Adrenal gland (tissue), 12 donors: ENCODE data around the gene SP100. TPM values are rescaled to one million over a fixed set of nuclear protein-coding genes. Genes with fewer than 3 reads are reported as not detected.

ENCODE experiments used
- DNase-seq, 7 donors: peaks; one replicate each; pipeline ENCODE4 v3.0.0-alpha.2; 2019 to 2020
- H3K27ac ChIP-seq, 5 donors: fragments of 200-600 bp; sonication (generic) in 4 of 5; 1 replicate in 3 of 5; 2 replicates in 2 of 5; pipeline versions ENCODE4 v1.5.1 to v1.8.0; 2016 to 2020; ENCODE audit warnings: mild to moderate bottlenecking in 1 of 5
- H3K27me3 ChIP-seq: fragments of 200-600 bp; 2 replicates; pipeline ENCODE4 v1.8.0; 2021
- H3K36me3 ChIP-seq, 2 donors: fragments of 200-600 bp; replicated peaks in 1 of 2; 1 replicate in 1 of 2; 2 replicates in 1 of 2; pipeline versions ENCODE4 v1.5.1 to v1.8.0; 2018 to 2022
- H3K4me1 ChIP-seq, 2 donors: fragments of 200-600 bp; replicated peaks in 1 of 2; 1 replicate in 1 of 2; 2 replicates in 1 of 2; pipeline versions ENCODE4 v1.5.1 to v1.8.0; 2018 to 2021
- H3K4me3 ChIP-seq, 4 donors: fragments of 200-600 bp; sonication (generic) in 3 of 4; one replicate each; pipeline ENCODE4 v1.5.1; 2016 to 2018
- H3K9me3 ChIP-seq, 3 donors: fragments of 200-600 bp; sonication (generic) in 1 of 3; replicated peaks in 1 of 3; 1 replicate in 2 of 3; 2 replicates in 1 of 3; pipeline versions ENCODE4 v1.5.1 to v1.8.0; 2016 to 2021
- POLR2A ChIP-seq, 2 donors: fragments of 450-650 bp; IDR thresholded peaks; one replicate each; pipeline ENCODE4 v1.6.1; 2017; ENCODE audit warnings: antibody characterized with exemption in 2 of 2, mild to moderate bottlenecking in 2 of 2, moderate library complexity in 1 of 2
- WGBS, 4 donors: extraction: QIAGEN DNeasy Blood & Tissue Kit in 2 of 4; methylation state at CpG; one replicate each; pipeline versions ENCODE4 v1.1.5 to v1.1.7; 2013 to 2017; 5-methylcytosine and 5-hydroxymethylcytosine counted together
- intact Hi-C, 2 donors: fragments of 100-400 bp; cut with DNase I; formaldehyde crosslinking; loops; one replicate each; pipeline versions ENCODE4 v1.14.1 to v1.15.0; 2022 to 2023
- polyA plus RNA-seq, 3 donors: library from polyadenylated mRNA; stranded (reverse); fragments of 200-250 nt in 2 of 3; fragments of 350-450 nt in 1 of 3; fragmentation: Illumina TruSeq in 1 of 3; extraction: RNeasy Lipid Tissue Mini Kit (QIAGEN cat#74804) in 1 of 3; gene quantifications; one replicate each; pipeline ENCODE4 v1.2.3, GENCODE V29; 2013 to 2014
- total RNA-seq, 9 donors: library from RNA; depleted of rRNA in 4 of 9; stranded (reverse); fragments of >200 nt in 4 of 9; fragments of 120-200 nt in 1 of 9; fragmentation: NEBNext Ultra II Directional in 1 of 9; extraction: Animal tissue kit (Norgen Biotek cat#: 25700) in 1 of 9; gene quantifications; one replicate each; pipeline versions ENCODE4 v1.1.0 to v1.2.4, GENCODE V29; 2013 to 2023
- TF ChIP-seq, protein P1 (sequence below), 6 experiments: fragments of 450-650 bp in 4 of 6; fragments of 200-600 bp in 2 of 6; sonication (generic) in 1 of 6; IDR thresholded peaks; 1 replicate in 5 of 6; 2 replicates in 1 of 6; pipeline versions ENCODE4 v1.5.1 to v1.8.0; 2016 to 2021; ENCODE audit warnings: antibody characterized with exemption in 6 of 6, mild to moderate bottlenecking in 2 of 6, moderate library complexity in 1 of 6
- donor health status: healthy with polysubstance abuse.
- donor health status: Bipolar disorder and iron deficiency.
- donor health status: DM: yes; HTN: yes; CAD: no.
- donor health status: DM: no; HTN: no; CAD: no.
- donor health status: DM: no; HTN: no; CAD: no.
- donor health status: DM: yes; HTN: yes; CAD: no.

The SP100 gene
- total and polyA plus RNA-seq, 12 donors, result 59.2 to 147 (median 99.9) TPM

DNA sequence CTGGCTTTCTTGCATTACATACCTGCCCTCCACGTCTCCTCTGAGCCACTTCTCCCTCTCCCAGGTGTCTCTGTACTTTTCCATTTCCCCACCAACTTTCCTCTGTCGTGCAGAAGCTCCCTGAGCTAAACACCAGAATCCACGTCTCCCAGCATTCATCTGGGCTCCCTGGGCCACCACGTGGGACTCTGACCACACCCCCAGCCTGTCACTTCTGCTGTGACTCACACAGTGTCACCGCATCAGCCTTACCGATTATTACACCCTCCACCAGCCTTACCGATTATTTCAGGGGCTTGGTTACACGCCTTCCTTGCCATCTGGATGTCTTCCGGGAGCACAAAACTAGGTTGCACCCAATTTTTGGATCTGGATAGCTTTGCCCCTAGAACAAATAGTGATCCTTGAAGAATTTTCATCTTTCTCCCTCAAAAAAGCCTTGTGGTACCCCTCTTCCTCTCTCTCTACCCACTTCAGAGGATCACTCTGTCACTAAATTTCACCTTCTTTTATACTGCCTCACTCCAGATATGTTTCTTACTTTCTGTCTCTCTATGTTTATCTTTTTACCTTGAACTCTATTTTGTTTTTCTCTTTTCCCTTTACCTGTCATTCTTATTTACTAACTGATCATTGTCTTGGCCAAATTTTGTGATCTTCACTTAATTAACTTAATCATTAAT, 159.8 kb downstream of the SP100 start:
- TF ChIP-seq, protein P1, sequence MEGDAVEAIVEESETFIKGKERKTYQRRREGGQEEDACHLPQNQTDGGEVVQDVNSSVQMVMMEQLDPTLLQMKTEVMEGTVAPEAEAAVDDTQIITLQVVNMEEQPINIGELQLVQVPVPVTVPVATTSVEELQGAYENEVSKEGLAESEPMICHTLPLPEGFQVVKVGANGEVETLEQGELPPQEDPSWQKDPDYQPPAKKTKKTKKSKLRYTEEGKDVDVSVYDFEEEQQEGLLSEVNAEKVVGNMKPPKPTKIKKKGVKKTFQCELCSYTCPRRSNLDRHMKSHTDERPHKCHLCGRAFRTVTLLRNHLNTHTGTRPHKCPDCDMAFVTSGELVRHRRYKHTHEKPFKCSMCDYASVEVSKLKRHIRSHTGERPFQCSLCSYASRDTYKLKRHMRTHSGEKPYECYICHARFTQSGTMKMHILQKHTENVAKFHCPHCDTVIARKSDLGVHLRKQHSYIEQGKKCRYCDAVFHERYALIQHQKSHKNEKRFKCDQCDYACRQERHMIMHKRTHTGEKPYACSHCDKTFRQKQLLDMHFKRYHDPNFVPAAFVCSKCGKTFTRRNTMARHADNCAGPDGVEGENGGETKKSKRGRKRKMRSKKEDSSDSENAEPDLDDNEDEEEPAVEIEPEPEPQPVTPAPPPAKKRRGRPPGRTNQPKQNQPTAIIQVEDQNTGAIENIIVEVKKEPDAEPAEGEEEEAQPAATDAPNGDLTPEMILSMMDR (IDR thresholded peaks at IDR 0.05), result no peak
- TF ChIP-seq POLR2A (IDR thresholded peaks at IDR 0.05), result no peak
- 71 to 78% (median 77%) methylated on average over 9 of the region's 9 CpGs for WGBS, 4 donors
- DNase-seq, result no peak

DNA sequence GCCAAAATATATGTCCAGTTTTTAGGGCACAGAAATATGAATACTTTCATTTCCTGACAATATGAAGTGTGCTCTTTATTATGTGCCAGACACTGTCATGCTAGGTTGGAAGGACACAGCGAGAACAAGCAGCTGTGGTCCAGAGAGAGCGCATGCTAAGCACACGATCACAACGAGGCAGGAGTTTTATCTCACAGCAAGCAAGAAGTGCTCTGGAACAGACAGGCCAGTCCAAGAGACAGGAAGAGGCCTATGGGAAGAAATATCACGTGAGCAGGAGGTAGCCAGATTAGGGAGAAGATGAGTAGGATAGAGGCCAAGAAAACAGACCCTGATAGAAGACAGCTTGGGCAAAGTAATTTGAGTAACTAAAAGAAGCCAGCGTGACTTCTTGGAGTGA, 161.1 kb downstream of the SP100 start:
- Histone ChIP-seq H3K9me3 (no peaks in the 10 kb centered on the region), H3K27ac (no peak overlapping the region), H3K4me3 (no peak overlapping the region), H3K36me3 (no peaks in the 10 kb centered on the region), H3K27me3 (no peaks in the 10 kb centered on the region), H3K4me1 (no peaks in the 10 kb centered on the region)
- TF ChIP-seq, protein P1 (IDR thresholded peaks at IDR 0.05), result no peak
- no peak for TF ChIP-seq POLR2A (IDR thresholded peaks at IDR 0.05)
- intact Hi-C loops, result no loop called here
- 60 to 72% (median 69%) methylated on average over 6 of the region's 6 CpGs for WGBS, 4 donors
- no peak for DNase-seq

More for the DNA sequence above, 159.8 kb downstream of the SP100 start:
- H3K27me3 ChIP-seq, result no peaks in the 10 kb centered on the region
- no peaks in the 10 kb centered on the region for H3K9me3 ChIP-seq
- H3K4me3 ChIP-seq, result no peak overlapping the region
- H3K36me3 ChIP-seq, result no peaks in the 10 kb centered on the region
- intact Hi-C loops, result no loop called here
- H3K4me1 ChIP-seq, result no peaks in the 10 kb centered on the region
- H3K27ac ChIP-seq, result no peak overlapping the region

DNA sequence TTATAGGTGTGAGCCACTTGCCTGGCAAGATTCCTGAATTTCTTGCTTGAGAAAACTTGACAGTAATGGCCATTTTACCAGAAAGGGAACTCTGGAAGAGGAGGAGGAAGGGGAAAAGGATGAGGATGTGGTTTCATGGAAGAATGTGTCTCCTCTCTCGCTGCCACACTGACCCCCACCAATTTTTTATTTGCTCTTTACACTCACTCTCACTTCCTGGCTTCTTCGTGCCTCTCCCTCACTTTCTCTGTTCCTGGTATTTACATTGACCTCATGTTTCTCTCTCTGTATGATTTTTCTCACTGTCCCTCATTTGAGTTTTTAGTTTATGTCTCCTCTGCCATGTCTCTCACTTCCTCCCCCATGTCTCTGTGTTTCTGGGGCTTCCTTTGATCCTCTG, 162.1 kb downstream of the SP100 start:
- no peak for DNase-seq
- no peak for TF ChIP-seq POLR2A (IDR thresholded peaks at IDR 0.05)
- Histone ChIP-seq H3K27ac (no peak overlapping the region), H3K27me3 (no peaks in the 10 kb centered on the region), H3K4me1 (no peaks in the 10 kb centered on the region), H3K4me3 (no peak overlapping the region), H3K9me3 (no peaks in the 10 kb centered on the region), H3K36me3 (no peaks in the 10 kb centered on the region)
- intact Hi-C loops, result no loop called here
- WGBS, 4 donors, result 15 to 53% (median 42%) methylated on average over 2 of the region's 2 CpGs

DNA sequence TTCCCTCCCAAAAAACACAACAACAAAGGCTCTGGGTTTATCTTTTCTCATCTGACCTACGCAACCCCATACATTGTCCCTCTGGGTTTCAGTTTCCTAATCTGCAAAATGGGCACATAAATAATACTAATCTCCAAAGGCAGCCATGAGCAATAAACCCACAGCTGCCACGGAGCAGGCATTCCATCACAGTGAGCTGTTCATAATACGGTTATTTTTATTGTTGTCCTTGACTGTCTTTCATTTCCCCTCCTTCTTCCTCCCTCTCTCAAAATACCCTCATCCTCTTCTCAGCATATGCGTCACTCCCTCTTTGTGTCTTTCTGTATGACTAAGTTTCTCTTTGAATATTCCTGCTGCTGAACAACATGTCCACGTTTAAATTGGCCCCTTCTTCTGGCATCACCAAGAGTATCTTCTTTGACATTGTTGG, 166.9 kb downstream of the SP100 start:
- DNase-seq, result no peak
- WGBS, 4 donors, result 60 to 71% (median 64%) methylated on average over 5 of the region's 5 CpGs
- Histone ChIP-seq H3K4me3 (no peak overlapping the region), H3K4me1 (no peaks in the 10 kb centered on the region), H3K36me3 (no peaks in the 10 kb centered on the region), H3K27ac (no peak overlapping the region), H3K27me3 (no peaks in the 10 kb centered on the region), H3K9me3 (no peaks in the 10 kb centered on the region)
- intact Hi-C loops, result no loop called here
- TF ChIP-seq POLR2A (IDR thresholded peaks at IDR 0.05), result no peak
- TF ChIP-seq, protein P1 (IDR thresholded peaks at IDR 0.05), result no peak

DNA sequence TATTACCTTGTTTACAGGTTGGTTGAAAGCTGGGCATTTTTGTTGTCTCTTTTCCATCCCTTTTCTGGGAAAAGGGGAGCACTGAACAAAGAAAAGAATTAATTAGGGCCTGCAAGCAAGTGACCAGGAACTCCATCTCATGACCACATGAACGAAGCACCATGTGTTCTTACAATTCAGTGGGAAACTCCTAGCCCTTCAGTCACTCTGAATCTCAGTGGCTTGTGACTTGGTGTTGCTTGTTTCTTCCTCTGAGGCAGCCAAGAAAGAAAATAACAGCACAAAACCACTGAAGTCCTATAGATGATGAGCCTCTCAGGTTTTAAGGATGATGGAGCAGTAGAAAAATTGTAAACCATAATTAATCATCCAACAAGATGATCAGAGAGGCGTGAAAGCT, 167.6 kb downstream of the SP100 start:
- 76 to 88% (median 82%) methylated on average over 2 of the region's 2 CpGs for WGBS, 4 donors
- no peaks in the 10 kb centered on the region for H3K9me3 ChIP-seq
- DNase-seq, result no peak
- H3K4me1 ChIP-seq, result no peaks in the 10 kb centered on the region
- TF ChIP-seq, protein P1 (IDR thresholded peaks at IDR 0.05), result no peak
- TF ChIP-seq POLR2A (IDR thresholded peaks at IDR 0.05), result no peak
- no peak overlapping the region for H3K27ac ChIP-seq
- H3K4me3 ChIP-seq, result no peak overlapping the region
- H3K27me3 ChIP-seq, result no peaks in the 10 kb centered on the region
- no peaks in the 10 kb centered on the region for H3K36me3 ChIP-seq
- intact Hi-C loops, result no loop called here
